OCI-LY3 (cell line): ENCODE data around the gene PCNX2.

Experiments used
- H2AFZ ChIP-seq: fragments of 200-600, 300-600 bp; shearing (Covaris generic); 2 replicates; pipeline ENCODE4 v1.6.0; 2014; ENCODE audit warnings: antibody characterized with exemption, low read depth, low read length
- H3K27ac ChIP-seq: fragments of 200-600, 300-600 bp; sonication (generic); 2 replicates; pipeline ENCODE4 v1.5.1; 2014; ENCODE audit warnings: mild to moderate bottlenecking, low read length, moderate library complexity, mixed read lengths
- H3K27me3 ChIP-seq: fragments of 200-600, 300-600 bp; sonication (generic); 2 replicates; pipeline ENCODE4 v1.6.1; 2014; ENCODE audit warnings: low read depth, low read length, mixed read lengths
- H3K36me3 ChIP-seq: fragments of 200-600, 300-600 bp; sonication (generic); replicated peaks from 2 replicates; pipeline ENCODE3; 2014; ENCODE audit warnings: low read depth, low read length, mixed read lengths
- H3K4me1 ChIP-seq: fragments of 300-600, 200-600 bp; sonication (generic); 2 replicates; pipeline ENCODE4 v1.6.1; 2014; ENCODE audit warnings: low read length, mixed read lengths
- H3K4me2 ChIP-seq: fragments of 200-600, 300-600 bp; sonication (generic); 2 replicates; pipeline ENCODE4 v1.6.1; 2014; ENCODE audit warnings: low read length, mixed read lengths
- H3K4me3 ChIP-seq: fragments of 300-600, 200-600 bp; sonication (generic); 2 replicates; pipeline ENCODE4 v1.5.1; 2014; ENCODE audit warnings: antibody characterized with exemption, mild to moderate bottlenecking, low read length, moderate library complexity
- H3K79me2 ChIP-seq: fragments of 300-600, 200-600 bp; shearing (Covaris generic); 2 replicates; pipeline ENCODE4 v1.6.1; 2014; ENCODE audit warnings: mild to moderate bottlenecking, low read length, mixed read lengths
- H3K9ac ChIP-seq: fragments of 300-600, 200-600 bp; shearing (Covaris generic); 2 replicates; pipeline ENCODE4 v1.6.0; 2014; ENCODE audit warnings: mild to moderate bottlenecking, low read length, moderate library complexity
- H3K9me3 ChIP-seq: fragments of 200-600, 300-600 bp; shearing (Covaris generic); 2 replicates; pipeline ENCODE4 v1.6.1; 2014; ENCODE audit warnings: low read length, mixed read lengths; ENCODE audit not compliant: insufficient read depth
- H4K20me1 ChIP-seq: fragments of 200-600, 300-600 bp; sonication (generic); 2 replicates; pipeline ENCODE4 v1.6.1; 2016; ENCODE audit warnings: low read length, mixed read lengths; ENCODE audit not compliant: insufficient read depth
- EZH2phosphoT487 ChIP-seq: fragments of 200-600 bp; shearing (Covaris generic); IDR thresholded peaks from 2 replicates; pipeline ENCODE4 v1.6.1; 2018; ENCODE audit warnings: antibody characterized with exemption, mixed run types, low read depth
- TF ChIP-seq, protein P1 (sequence below): fragments of 200-600, 300-600 bp; sonication (generic); IDR thresholded peaks from 2 replicates; pipeline ENCODE4 v1.5.1; 2014; ENCODE audit warnings: antibody characterized with exemption, low read length, low read depth

The PCNX2 gene

DNA sequence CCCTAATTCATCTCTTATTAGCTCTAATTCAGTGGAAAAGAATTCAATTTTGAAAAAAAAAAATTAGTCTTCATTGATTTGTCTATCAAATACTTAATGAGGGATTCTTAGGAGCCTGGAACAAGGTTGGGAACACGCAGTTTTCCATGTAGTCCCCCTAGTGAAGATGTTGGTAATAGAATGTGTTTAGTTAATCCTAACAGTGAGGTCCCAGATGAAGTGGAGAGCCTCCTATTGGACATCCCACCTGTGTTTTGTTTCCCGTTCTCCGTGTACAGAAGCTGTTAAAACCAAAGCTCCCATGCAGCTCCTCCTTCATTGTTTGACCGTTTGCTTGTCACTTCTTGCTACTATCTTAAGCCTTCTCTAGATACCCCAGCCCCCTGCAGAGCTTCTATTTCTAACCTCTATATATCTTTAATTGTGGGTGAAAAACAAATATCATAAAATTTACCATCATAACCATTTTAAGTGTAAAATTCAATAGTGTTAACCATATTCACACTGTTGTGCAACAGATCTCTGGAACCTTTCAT lies 67.5 kb downstream of the PCNX2 start:
- no peaks in the 10 kb centered on the region for H3K79me2 ChIP-seq
- no peak overlapping the region for H3K4me2 ChIP-seq
- H4K20me1 ChIP-seq = no peaks in the 10 kb centered on the region
- H2AFZ ChIP-seq = no peak overlapping the region
- TF ChIP-seq EZH2phosphoT487 = no peak
- TF ChIP-seq, protein P1, sequence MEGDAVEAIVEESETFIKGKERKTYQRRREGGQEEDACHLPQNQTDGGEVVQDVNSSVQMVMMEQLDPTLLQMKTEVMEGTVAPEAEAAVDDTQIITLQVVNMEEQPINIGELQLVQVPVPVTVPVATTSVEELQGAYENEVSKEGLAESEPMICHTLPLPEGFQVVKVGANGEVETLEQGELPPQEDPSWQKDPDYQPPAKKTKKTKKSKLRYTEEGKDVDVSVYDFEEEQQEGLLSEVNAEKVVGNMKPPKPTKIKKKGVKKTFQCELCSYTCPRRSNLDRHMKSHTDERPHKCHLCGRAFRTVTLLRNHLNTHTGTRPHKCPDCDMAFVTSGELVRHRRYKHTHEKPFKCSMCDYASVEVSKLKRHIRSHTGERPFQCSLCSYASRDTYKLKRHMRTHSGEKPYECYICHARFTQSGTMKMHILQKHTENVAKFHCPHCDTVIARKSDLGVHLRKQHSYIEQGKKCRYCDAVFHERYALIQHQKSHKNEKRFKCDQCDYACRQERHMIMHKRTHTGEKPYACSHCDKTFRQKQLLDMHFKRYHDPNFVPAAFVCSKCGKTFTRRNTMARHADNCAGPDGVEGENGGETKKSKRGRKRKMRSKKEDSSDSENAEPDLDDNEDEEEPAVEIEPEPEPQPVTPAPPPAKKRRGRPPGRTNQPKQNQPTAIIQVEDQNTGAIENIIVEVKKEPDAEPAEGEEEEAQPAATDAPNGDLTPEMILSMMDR = no peak
- H3K27me3 ChIP-seq = no peaks in the 10 kb centered on the region
- H3K9me3 ChIP-seq = no peaks in the 10 kb centered on the region
- no peaks in the 10 kb centered on the region for H3K36me3 ChIP-seq
- H3K4me3 ChIP-seq = no peak overlapping the region
- H3K4me1 ChIP-seq = no peaks in the 10 kb centered on the region
- H3K9ac ChIP-seq = no peak overlapping the region
- H3K27ac ChIP-seq = no peak overlapping the region

DNA sequence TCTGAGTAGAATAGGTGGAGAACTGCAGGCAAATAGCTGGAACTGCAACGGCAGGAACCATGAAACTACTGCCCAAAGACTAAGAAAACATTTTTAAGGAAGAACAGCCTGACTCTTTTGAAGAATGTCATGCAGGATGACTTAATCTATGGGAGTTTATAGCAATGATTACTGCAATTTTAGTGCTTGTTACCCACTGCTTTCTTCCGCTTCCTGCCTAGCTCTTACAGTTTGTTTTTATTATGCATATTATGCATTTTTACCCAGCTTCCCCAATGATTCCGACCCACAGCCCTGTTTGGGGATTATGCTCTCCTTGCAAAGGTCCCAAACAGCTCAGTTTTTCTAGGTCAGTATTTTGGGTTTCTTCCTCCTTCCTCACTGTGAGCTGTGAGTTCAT lies 71.2 kb downstream of the PCNX2 start:
- Histone ChIP-seq H3K4me1 (no peaks in the 10 kb centered on the region), H3K27ac (no peak overlapping the region), H3K4me3 (no peak overlapping the region), H3K4me2 (no peak overlapping the region), H3K9me3 (no peaks in the 10 kb centered on the region), H2AFZ (no peak overlapping the region), H3K36me3 (peaks cover 6% of the 10 kb centered on the region), H3K27me3 (no peaks in the 10 kb centered on the region), H3K79me2 (no peaks in the 10 kb centered on the region), H4K20me1 (no peaks in the 10 kb centered on the region), H3K9ac (no peak overlapping the region)
- no peak for TF ChIP-seq EZH2phosphoT487
- TF ChIP-seq, protein P1 = no peak

DNA sequence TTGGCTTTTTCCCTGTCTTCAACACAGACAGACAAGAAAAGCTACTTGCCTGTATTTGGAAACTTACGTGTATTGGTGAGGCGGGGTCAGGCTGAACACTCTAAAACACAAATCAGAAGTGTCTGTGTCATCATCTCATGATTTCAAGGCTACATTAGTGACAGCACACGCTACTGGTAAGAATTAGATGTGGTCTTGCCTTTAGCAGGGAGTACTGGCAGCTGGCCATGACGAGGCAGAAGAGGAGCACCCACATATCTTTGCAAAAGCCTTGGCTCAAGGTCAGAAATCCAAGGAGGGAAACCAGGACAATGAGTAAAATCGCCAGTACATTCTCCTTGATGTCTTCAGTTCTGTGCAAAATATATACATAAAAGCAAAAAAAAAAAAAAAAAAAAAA lies 77.7 kb downstream of the PCNX2 start:
- Histone ChIP-seq H3K9ac (no peak overlapping the region), H3K4me1 (no peaks in the 10 kb centered on the region), H3K79me2 (no peaks in the 10 kb centered on the region), H3K9me3 (no peaks in the 10 kb centered on the region), H3K4me3 (no peak overlapping the region), H3K27me3 (no peaks in the 10 kb centered on the region), H3K27ac (no peak overlapping the region), H2AFZ (no peak overlapping the region), H3K36me3 (peaks cover 6% of the 10 kb centered on the region), H4K20me1 (no peaks in the 10 kb centered on the region), H3K4me2 (no peak overlapping the region)
- TF ChIP-seq EZH2phosphoT487 = no peak
- TF ChIP-seq, protein P1 = no peak

DNA sequence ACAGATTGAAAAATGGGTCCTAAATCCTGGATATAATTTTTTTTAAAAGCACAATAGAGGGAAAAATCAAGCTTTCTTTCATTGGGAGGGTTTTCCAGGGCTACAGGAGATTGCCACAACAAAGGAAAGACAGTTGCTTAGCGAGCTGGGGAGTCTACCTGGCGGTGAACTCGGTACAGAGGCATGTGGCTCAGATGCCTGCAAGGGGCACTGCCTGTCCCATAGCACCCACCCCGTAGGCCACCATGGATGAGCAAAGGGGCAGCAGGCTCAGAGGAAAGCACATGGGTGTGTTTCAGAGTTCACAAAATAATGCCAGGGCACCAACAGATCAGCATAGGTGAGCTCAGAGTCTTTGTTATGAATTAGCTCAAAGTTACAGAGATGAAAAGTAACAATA lies 79.5 kb downstream of the PCNX2 start:
- H4K20me1 ChIP-seq = no peaks in the 10 kb centered on the region
- no peak overlapping the region for H3K27ac ChIP-seq
- no peaks in the 10 kb centered on the region for H3K4me1 ChIP-seq
- no peak overlapping the region for H2AFZ ChIP-seq
- no peaks in the 10 kb centered on the region for H3K79me2 ChIP-seq
- H3K4me3 ChIP-seq = no peak overlapping the region
- no peaks in the 10 kb centered on the region for H3K27me3 ChIP-seq
- no peak overlapping the region for H3K4me2 ChIP-seq
- peaks cover 6% of the 10 kb centered on the region for H3K36me3 ChIP-seq
- TF ChIP-seq EZH2phosphoT487 = no peak
- TF ChIP-seq, protein P1 = no peak
- no peak overlapping the region for H3K9ac ChIP-seq
- H3K9me3 ChIP-seq = no peaks in the 10 kb centered on the region
